Suprapubic skin (tissue), 4 donors: ENCODE data around the gene PHACTR1.

Experiments
- POLR2A ChIP-seq, 2 donors: fragments of 450-650 bp; IDR thresholded peaks; one replicate each; pipeline ENCODE4 v1.6.1; 2017; ENCODE audit warnings: antibody characterized with exemption in 2 of 2, mild to moderate bottlenecking in 2 of 2, moderate library complexity in 2 of 2
- POLR2AphosphoS5 ChIP-seq, 3 donors: sonication (generic); formaldehyde crosslinking; IDR thresholded peaks; one replicate each; pipeline ENCODE4 v1.6.1; 2017; ENCODE audit warnings: antibody characterized with exemption in 3 of 3
- TF ChIP-seq, protein P1 (sequence below), 2 donors: fragments of 200-600 bp in 1 of 2; fragments of 450-650 bp in 1 of 2; sonication (generic) in 1 of 2; IDR thresholded peaks; one replicate each; pipeline ENCODE4 v1.5.1; 2016 to 2019; ENCODE audit warnings: antibody characterized with exemption in 2 of 2, mild to moderate bottlenecking in 1 of 2, moderate library complexity in 1 of 2

GRCh38 chr6:13178107-13178506 is 461.5 kb downstream of the PHACTR1 start:
- TF ChIP-seq, protein P1, sequence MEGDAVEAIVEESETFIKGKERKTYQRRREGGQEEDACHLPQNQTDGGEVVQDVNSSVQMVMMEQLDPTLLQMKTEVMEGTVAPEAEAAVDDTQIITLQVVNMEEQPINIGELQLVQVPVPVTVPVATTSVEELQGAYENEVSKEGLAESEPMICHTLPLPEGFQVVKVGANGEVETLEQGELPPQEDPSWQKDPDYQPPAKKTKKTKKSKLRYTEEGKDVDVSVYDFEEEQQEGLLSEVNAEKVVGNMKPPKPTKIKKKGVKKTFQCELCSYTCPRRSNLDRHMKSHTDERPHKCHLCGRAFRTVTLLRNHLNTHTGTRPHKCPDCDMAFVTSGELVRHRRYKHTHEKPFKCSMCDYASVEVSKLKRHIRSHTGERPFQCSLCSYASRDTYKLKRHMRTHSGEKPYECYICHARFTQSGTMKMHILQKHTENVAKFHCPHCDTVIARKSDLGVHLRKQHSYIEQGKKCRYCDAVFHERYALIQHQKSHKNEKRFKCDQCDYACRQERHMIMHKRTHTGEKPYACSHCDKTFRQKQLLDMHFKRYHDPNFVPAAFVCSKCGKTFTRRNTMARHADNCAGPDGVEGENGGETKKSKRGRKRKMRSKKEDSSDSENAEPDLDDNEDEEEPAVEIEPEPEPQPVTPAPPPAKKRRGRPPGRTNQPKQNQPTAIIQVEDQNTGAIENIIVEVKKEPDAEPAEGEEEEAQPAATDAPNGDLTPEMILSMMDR (IDR thresholded peaks at IDR 0.05): no peak
- TF ChIP-seq POLR2A (IDR thresholded peaks at IDR 0.05) (no peak), POLR2AphosphoS5 (IDR thresholded peaks at IDR 0.05) (no peak)
